Tibial nerve (tissue), 4 donors: ENCODE data around the gene CEBPG. TPM values are rescaled to one million over a fixed set of nuclear protein-coding genes. Genes with fewer than 3 reads are reported as not detected.
A peak's percentile ranks its signal among the peaks of the same experiment; 100 is the strongest.

Experiments used
- DNase-seq, 2 donors: peaks; one replicate each; pipeline ENCODE4 v3.0.0-alpha.2; 2019; ENCODE audit warnings: low spot score in 2 of 2
- H3K27ac ChIP-seq, 4 donors: fragments of 200-600 bp; sonication (generic) in 3 of 4; one replicate each; pipeline ENCODE4 v1.5.1; 2017 to 2019; ENCODE audit warnings: mild to moderate bottlenecking in 1 of 4
- H3K27me3 ChIP-seq, 2 donors: fragments of 200-600 bp; sonication (generic) in 1 of 2; one replicate each; pipeline versions ENCODE4 v1.5.1 to v1.6.0; 2017 to 2019
- H3K36me3 ChIP-seq, 3 donors: fragments of 200-600 bp; sonication (generic); one replicate each; pipeline ENCODE4 v1.5.1; 2018 to 2019
- H3K4me1 ChIP-seq, 4 donors: fragments of 200-600 bp; sonication (generic) in 3 of 4; one replicate each; pipeline ENCODE4 v1.5.1; 2017 to 2019
- H3K4me3 ChIP-seq, 4 donors: fragments of 200-600 bp; sonication (generic) in 3 of 4; one replicate each; pipeline ENCODE4 v1.5.1; 2017 to 2019; ENCODE audit warnings: mild to moderate bottlenecking in 1 of 4, moderate library complexity in 1 of 4
- H3K9me3 ChIP-seq, 4 donors: fragments of 200-600 bp; sonication (generic) in 3 of 4; one replicate each; pipeline ENCODE4 v1.5.1; 2017 to 2019
- CTCF ChIP-seq, 5 experiments: fragments of 200-600 bp in 3 of 5; fragments of 450-650 bp in 2 of 5; sonication (generic) in 3 of 5; IDR thresholded peaks; one replicate each; pipeline ENCODE4 v1.5.1; 2016 to 2019; ENCODE audit warnings: antibody characterized with exemption in 5 of 5, mild to moderate bottlenecking in 3 of 5, moderate library complexity in 2 of 5
- EP300 ChIP-seq, 2 donors: sonication (generic); formaldehyde crosslinking; IDR thresholded peaks; one replicate each; pipeline ENCODE4 v1.6.1; 2017; ENCODE audit warnings: antibody characterized with exemption in 2 of 2, mild to moderate bottlenecking in 1 of 2
- POLR2A ChIP-seq, 2 donors: fragments of 450-650 bp; IDR thresholded peaks; one replicate each; pipeline ENCODE4 v1.6.1; 2017; ENCODE audit warnings: antibody characterized with exemption in 2 of 2, mild to moderate bottlenecking in 2 of 2, moderate library complexity in 2 of 2
- WGBS, 2 donors: methylation state at CpG; one replicate each; pipeline ENCODE4 v1.1.5; 2018; 5-methylcytosine and 5-hydroxymethylcytosine counted together
- total RNA-seq, 4 donors: library from RNA; depleted of rRNA; stranded (reverse); fragments of >200 nt; gene quantifications; one replicate each; pipeline ENCODE4 v1.1.0, GENCODE V29; 2016

CEBPG gene
- total RNA-seq, 4 donors from 2014 or later = 15.5 to 18.6 (median 16.7) TPM

- 94 to 95% methylated on average over 25 to 28 of the region's 28 CpGs for WGBS, 2 donors
- Histone ChIP-seq H3K9me3 (no peaks in the 10 kb centered on the region), H3K4me1 (peaks cover 0 to 40% (median 33%) of the 10 kb centered on the region in 4 donors), H3K4me3 (no peak overlapping the region), H3K27ac (no peak overlapping the region), H3K36me3 (peaks cover 0 to 37% (median 0%) of the 10 kb centered on the region in 3 donors), H3K27me3 (no peaks in the 10 kb centered on the region)
- no peak for TF ChIP-seq EP300 (IDR thresholded peaks at IDR 0.05)
- TF ChIP-seq CTCF (IDR thresholded peaks at IDR 0.05) = no peak
- TF ChIP-seq POLR2A (IDR thresholded peaks at IDR 0.05) = no peak
- DNase-seq = no peak
Measured at GRCh38 chr19:33399081-33399744, 25.7 kb downstream of the CEBPG start.

- Histone ChIP-seq H3K4me3 (no peak overlapping the region), H3K4me1 (peaks cover 0 to 36% (median 25%) of the 10 kb centered on the region in 4 donors), H3K9me3 (no peaks in the 10 kb centered on the region), H3K27me3 (no peaks in the 10 kb centered on the region), H3K36me3 (peaks cover 0 to 37% (median 0%) of the 10 kb centered on the region in 3 donors), H3K27ac (no peak overlapping the region)
- TF ChIP-seq CTCF (IDR thresholded peaks at IDR 0.05) = no peak
- TF ChIP-seq EP300 (IDR thresholded peaks at IDR 0.05) = no peak
- TF ChIP-seq POLR2A (IDR thresholded peaks at IDR 0.05) = no peak
- DNase-seq = peak in 1 of 2 donors; percentile 1
- 90 to 93% methylated on average over 17 to 21 of the region's 22 CpGs for WGBS, 2 donors
Measured at GRCh38 chr19:33399745-33400681, 26.5 kb downstream of the CEBPG start.

GRCh38 chr19:33400856-33401682 lies 27.6 kb downstream of the CEBPG start:
- no peak overlapping the region for H3K4me3 ChIP-seq
- H3K27me3 ChIP-seq = no peaks in the 10 kb centered on the region
- peaks cover 0 to 37% (median 0%) of the 10 kb centered on the region in 3 donors for H3K36me3 ChIP-seq
- peak in 1 of 2 donors; percentile 11 for DNase-seq
- 85 to 90% methylated on average over 19 to 24 of the region's 24 CpGs for WGBS, 2 donors
- no peak overlapping the region for H3K27ac ChIP-seq
- H3K4me1 ChIP-seq = peaks cover 0 to 28% (median 15%) of the 10 kb centered on the region in 4 donors
- no peaks in the 10 kb centered on the region for H3K9me3 ChIP-seq
- no peak for TF ChIP-seq EP300 (IDR thresholded peaks at IDR 0.05)
- TF ChIP-seq POLR2A (IDR thresholded peaks at IDR 0.05) = no peak
- TF ChIP-seq CTCF (IDR thresholded peaks at IDR 0.05) = no peak

- Histone ChIP-seq H3K27me3 (no peaks in the 10 kb centered on the region), H3K4me1 (peaks cover 0 to 27% (median 7%) of the 10 kb centered on the region in 4 donors), H3K9me3 (no peaks in the 10 kb centered on the region), H3K36me3 (peaks cover 0 to 37% (median 0%) of the 10 kb centered on the region in 3 donors), H3K27ac (no peak overlapping the region), H3K4me3 (no peak overlapping the region)
- TF ChIP-seq POLR2A (IDR thresholded peaks at IDR 0.05) (no peak), CTCF (IDR thresholded peaks at IDR 0.05) (no peak), EP300 (IDR thresholded peaks at IDR 0.05) (no peak)
- DNase-seq = peak in 1 of 2 donors; percentile 8
- WGBS, 2 donors = 89 to 90% methylated on average over 29 of the region's 30 CpGs
Measured at GRCh38 chr19:33401683-33402420, 28.3 kb downstream of the CEBPG start.
